Jurkat, Clone E6-1 (cell line): Measurements from ENCODE around the gene APOB.

Source experiments
- DNase-seq: peaks from one replicate; pipeline ENCODE4 v3.0.0-alpha.2; 2011; ENCODE audit warnings: low read depth, low spot score
- H3K4me3 ChIP-seq: 2 replicates; pipeline ENCODE4 v1.5.1; 2011; ENCODE audit warnings: mild to moderate bottlenecking, low read length, control low read depth, moderate library complexity

APOB gene

GRCh38 chr2:21009662-21010225, 34.1 kb downstream of the APOB start:
- H3K4me3 ChIP-seq: no peak overlapping the region
- DNase-seq: no peak

GRCh38 chr2:21008790-21009661, 34.8 kb downstream of the APOB start:
- no peak for DNase-seq
- no peak overlapping the region for H3K4me3 ChIP-seq

DNA sequence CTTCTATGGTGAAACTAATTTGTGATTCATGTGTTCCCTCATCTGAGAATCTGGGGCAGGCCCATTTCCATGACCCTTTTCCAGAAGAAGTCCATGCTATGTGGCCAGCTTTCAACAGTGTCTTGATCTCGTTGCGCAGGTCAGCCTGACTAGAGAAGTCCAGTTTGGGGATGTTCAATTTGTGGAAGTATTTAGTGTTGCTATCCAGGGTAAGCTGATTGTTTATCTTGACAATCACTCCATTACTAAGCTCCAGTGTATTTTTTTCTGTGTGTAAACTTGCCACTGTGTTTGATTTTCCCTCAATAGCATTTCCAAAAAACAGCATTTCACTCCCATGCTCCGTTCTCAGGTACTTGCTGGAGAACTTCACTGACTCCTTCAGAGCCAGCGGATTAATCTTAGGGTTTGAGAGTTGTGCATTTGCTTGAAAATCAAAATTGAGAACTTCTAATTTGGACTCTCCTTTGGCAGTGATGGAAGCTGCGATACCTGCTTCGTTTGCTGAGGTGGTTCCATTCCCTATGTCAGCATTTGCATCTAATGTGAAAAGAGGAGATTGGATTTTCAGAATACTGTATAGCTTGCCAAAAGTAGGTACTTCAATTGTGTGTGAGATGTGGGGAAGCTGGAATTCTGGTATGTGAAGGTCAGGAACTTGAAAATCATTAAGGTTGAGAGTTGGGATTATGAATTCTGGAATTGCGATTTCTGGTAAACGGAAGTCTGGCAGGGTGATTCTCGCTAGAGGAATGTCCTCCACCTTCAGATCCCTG, 35.7 kb downstream of the APOB start:
- no peak overlapping the region for H3K4me3 ChIP-seq
- no peak for DNase-seq

GRCh38 chr2:21007129-21008013, 36.5 kb downstream of the APOB start:
- no peak for DNase-seq
- H3K4me3 ChIP-seq: no peak overlapping the region

- DNase-seq: no peak
- no peak overlapping the region for H3K4me3 ChIP-seq
These were observed 37.3 kb downstream of the APOB start for GRCh38 chr2:21006423-21007128.

GRCh38 chr2:21005700-21006422, 38.0 kb downstream of the APOB start:
- no peak overlapping the region for H3K4me3 ChIP-seq
- no peak for DNase-seq

DNA sequence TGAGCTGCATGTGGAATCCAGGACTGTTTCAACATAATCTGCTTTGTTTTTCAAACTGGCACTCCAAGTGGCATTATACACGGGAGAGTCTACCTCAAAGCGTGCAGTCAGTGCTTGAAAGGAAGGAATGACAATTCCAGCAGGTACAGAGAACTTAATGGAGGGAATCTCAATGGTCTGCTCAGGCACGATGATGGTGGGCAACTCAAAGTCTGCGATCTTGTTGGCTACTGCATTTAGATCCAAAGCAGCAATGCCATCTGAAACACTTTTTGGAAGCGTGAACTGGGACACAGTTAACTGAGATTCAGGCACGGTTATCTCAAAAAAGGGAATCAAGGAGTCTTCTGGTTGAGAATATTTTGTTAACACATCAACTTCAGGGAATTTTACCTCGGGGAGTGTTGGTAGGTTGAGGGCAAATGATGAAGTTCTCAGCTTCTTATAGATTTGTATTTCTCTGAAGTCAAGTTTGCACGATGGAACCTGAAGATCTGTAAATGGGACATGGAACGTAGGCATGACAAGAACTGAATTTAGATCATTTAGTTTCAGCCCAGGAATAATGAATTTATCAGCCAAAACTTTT, 38.7 kb downstream of the APOB start:
- no peak overlapping the region for H3K4me3 ChIP-seq
- no peak for DNase-seq

DNA sequence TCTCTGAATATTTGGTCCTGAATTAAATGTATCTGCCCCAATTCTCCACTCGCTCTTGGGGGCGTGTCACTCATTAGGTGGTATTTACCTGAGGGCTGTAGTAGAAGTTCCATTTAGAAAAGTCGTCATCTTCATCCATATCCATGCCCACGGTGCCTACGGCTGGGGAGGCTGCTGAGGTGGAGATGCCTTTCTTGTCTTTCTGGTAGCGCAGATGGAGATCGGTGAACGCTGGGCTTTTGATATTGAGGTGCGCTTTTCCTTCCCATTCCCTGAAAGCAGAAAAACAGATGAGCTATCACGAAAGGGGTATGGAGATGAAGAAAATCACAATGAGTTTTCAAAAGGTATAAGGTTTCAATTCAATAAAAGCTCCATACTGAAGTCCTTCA, 39.7 kb downstream of the APOB start:
- no peak overlapping the region for H3K4me3 ChIP-seq
- DNase-seq: no peak

- DNase-seq: no peak
- H3K4me3 ChIP-seq: no peak overlapping the region
These were observed 40.2 kb downstream of the APOB start for GRCh38 chr2:21003572-21004180.

DNA sequence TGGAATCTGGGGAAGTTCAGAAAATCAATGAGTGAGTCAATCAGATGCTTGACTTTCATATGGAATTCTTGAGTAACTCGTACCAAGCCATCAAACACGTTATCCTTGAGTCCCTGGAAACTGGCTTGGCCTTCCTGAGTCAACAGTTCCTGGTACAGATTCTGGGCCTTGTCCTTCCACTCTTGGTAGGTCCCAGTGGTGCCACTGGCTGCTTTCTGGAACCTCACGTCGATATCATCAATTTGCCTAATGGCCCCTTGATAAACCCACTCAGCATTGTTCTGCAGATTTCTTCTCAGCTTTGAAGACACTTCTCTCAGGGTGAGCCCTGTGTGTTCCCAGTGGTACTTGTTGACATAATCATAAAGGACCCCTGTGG, 41.1 kb downstream of the APOB start:
- no peak for DNase-seq
- H3K4me3 ChIP-seq: no peak overlapping the region

GRCh38 chr2:21001988-21002813, 41.7 kb downstream of the APOB start:
- no peak overlapping the region for H3K4me3 ChIP-seq
- no peak for DNase-seq

GRCh38 chr2:21001225-21001946, 42.5 kb downstream of the APOB start:
- H3K4me3 ChIP-seq: no peak overlapping the region
- DNase-seq: no peak

GRCh38 chr2:20999906-21000645, 43.8 kb downstream of the APOB start:
- DNase-seq: no peak

GRCh38 chr2:20998972-20999905, 44.6 kb downstream of the APOB start:
- H3K4me3 ChIP-seq: no peak overlapping the region
- DNase-seq: no peak

More at GRCh38 chr2:20999906-21000645, 43.8 kb downstream of the APOB start:
- H3K4me3 ChIP-seq: no peak overlapping the region
